AML-193 (cell line): ENCODE results near the gene ADGRD1.
A peak's percentile ranks its signal among the peaks of the same experiment; 100 is the strongest.

Source experiments
- DNase-seq, 2 experiments: peaks; one replicate each; lab custom pipeline; 2025; lab: John Stamatoyannopoulos, UW

Gene ADGRD1

GRCh38 chr12:131135786-131136538 is 182.3 kb downstream of the ADGRD1 start:
- DNase-seq, result no peak

- no peak for DNase-seq
Observed at GRCh38 chr12:131136539-131136872, 182.8 kb downstream of the ADGRD1 start.

GRCh38 chr12:131137009-131137835 is 183.5 kb downstream of the ADGRD1 start:
- DNase-seq, result no peak

GRCh38 chr12:131137836-131138637 is 184.3 kb downstream of the ADGRD1 start:
- DNase-seq, result no peak

GRCh38 chr12:131138638-131139362 is 185.1 kb downstream of the ADGRD1 start:
- DNase-seq, result no peak

GRCh38 chr12:131139363-131140068 is 185.8 kb downstream of the ADGRD1 start:
- DNase-seq, result no peak

GRCh38 chr12:131140069-131140435 is 186.3 kb downstream of the ADGRD1 start:
- no peak for DNase-seq

- DNase-seq, result no peak
Observed at GRCh38 chr12:131140697-131141096, 187.0 kb downstream of the ADGRD1 start.

- no peak for DNase-seq
Observed at GRCh38 chr12:131141514-131141913, 187.8 kb downstream of the ADGRD1 start.

- DNase-seq, result no peak
Observed at GRCh38 chr12:131142891-131143657, 189.4 kb downstream of the ADGRD1 start.

GRCh38 chr12:131146173-131146675 is 192.5 kb downstream of the ADGRD1 start:
- no peak for DNase-seq

GRCh38 chr12:131147293-131147692 is 193.6 kb downstream of the ADGRD1 start:
- DNase-seq, result no peak

- peak; percentile 51 for DNase-seq
Observed at GRCh38 chr12:131147894-131148293, 194.2 kb downstream of the ADGRD1 start.

- DNase-seq, result no peak
Observed at GRCh38 chr12:131151558-131152345, 198.0 kb downstream of the ADGRD1 start.

- DNase-seq, result no peak
Observed at GRCh38 chr12:131152587-131152986, 198.9 kb downstream of the ADGRD1 start.

GRCh38 chr12:131153016-131153415 is 199.3 kb downstream of the ADGRD1 start:
- no peak for DNase-seq

GRCh38 chr12:131153956-131154355 is 200.2 kb downstream of the ADGRD1 start:
- DNase-seq, result no peak

GRCh38 chr12:131155131-131155530 is 201.4 kb downstream of the ADGRD1 start:
- no peak for DNase-seq

- no peak for DNase-seq
Observed at GRCh38 chr12:131157743-131158142, 204.0 kb downstream of the ADGRD1 start.
